NCI-H187 (cell line): ENCODE data around the gene SHROOM3.
A peak's percentile ranks its signal among the peaks of the same experiment; 100 is the strongest.

Experiments used
- DNase-seq, 2 experiments: peaks; one replicate each; lab custom pipeline; 2025; lab: John Stamatoyannopoulos, UW

SHROOM3 gene

GRCh38 chr4:76494871-76495590, 60.0 kb downstream of the SHROOM3 start:
- no peak for DNase-seq

DNA sequence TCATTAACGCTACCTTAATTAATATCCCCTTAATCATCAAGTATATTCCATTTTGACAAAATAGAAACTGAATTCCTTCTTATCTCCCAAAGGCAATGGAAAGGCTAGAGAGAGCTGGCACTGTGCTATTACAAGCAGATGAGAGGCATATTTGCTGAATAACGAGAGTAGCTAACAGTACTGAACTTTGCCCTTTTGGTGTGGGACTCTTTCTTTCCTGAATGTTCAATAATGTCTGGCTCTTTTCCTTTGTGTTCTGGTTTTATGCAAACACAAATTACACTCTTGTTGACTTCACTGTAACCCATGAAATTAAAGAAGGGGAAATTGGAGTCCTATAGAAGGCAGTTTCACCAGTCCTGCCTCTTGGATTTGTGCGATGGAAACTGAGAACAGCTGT, 63.5 kb downstream of the SHROOM3 start:
- DNase-seq = no peak

DNA sequence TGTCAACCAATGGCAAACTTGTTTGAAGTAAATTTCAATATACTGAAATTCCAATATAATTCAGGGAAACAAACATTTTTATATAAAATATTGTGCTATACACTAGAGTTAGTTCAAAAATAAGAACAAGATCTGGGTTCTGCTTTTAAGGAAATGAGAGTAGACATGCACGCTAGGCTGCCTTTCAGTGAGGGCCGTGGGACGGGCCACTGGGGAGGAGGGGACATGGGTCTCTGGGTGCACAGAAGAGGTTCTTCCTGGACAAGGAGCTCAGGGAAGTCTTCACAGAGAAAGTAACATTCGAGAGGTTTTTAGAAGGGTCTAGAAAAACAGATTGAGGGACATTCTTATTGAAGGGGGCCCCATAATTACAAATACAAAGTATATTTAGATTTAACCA, 64.4 kb downstream of the SHROOM3 start:
- no peak for DNase-seq

- DNase-seq = no peak
Measured at GRCh38 chr4:76502886-76503285, 67.9 kb downstream of the SHROOM3 start.

DNA sequence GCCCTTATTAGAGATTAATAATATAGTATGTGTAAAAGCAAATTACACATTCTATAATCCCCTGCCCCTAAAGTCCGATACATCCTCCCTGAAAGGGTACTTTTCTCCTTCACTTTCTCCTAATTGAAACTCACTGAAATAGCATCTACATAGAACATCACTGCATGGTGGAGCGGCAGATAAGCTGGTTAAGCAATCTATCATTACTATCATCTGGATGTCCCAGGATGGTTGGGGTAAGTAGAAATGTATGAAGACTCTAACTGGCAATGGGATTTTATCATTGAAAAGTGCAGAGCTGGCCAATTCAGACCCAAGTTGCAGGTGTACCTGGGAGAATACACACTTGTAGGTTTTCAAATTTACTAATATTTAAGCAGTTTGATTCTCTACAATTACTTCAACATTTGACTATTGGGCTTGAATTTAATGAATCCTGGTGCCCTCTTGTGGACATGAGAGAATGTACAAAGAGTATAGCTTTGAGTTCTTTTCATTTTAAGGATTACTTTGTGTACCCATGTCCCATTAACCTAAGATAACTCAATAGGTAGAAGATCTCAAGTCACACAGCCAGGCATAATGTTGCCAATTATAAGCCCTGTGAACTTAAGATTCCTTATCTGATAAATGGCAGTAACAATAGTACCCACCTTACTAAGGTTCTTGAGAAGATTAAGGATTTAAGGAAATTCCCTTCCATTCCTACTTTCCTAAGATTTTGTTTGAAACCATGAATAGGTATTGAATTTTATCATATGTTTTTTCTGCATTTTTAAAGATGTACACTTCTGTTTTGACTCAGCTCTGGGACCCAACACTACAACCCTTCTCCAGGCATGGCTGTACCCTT, 69.8 kb downstream of the SHROOM3 start:
- DNase-seq = peak; percentile 10 to 18

DNA sequence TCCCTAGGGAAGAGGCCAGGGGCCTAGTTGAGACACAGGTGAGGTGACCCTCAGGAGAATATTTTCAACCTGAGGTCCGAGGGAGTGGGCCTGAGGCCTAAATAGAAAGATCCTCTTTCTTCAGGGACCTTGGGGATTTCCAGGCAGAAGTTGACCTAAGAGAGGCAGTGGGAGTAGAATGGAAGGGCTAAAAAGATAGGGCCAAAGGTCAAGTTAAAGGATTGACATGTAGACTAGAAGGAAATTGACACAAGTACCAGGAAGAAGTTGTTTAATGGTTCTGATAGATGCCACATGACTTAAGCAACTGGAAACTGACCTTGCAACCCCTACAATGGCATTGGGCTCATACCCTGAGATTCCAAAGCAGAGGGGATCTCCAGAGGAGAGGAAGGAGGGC, 76.9 kb downstream of the SHROOM3 start:
- no peak for DNase-seq

DNA sequence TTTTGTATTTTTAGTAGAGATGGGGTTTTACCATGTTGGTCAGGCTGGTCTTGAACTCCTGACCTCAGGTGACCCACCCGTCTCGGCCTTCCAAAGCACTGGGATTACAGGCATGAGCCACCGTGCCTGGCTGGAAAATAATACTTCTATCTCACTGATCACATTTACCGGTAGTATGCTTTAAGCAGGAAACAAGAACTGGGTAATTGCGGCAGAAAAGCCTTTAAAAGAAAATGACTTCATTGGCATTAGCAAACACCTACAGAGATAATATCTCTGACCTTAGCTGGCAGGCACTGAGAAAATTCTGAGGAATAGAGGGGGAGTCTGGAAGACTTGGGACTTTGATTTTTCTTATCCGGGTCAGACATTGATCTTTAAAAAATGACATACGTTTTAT, 78.5 kb downstream of the SHROOM3 start:
- DNase-seq = no peak

DNA sequence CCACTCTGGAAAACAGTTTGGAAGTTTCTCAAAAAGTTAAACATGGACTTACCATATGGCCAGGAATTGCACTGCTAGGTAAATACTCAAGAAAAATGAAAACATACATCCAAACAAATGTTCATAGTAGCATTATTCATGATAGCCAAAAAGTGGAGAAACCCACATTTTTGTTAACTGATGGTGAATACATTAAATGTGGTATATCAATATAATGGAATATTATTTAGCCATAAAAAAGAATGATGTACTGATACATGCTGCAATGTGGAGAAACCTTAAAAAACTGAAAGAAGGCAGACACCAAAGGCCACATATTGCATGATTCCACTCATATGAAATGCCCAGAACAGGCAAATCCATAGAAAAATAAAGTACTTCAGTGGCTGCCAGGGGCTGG, 79.1 kb downstream of the SHROOM3 start:
- DNase-seq = no peak

GRCh38 chr4:76515975-76516843, 81.2 kb downstream of the SHROOM3 start:
- DNase-seq = no peak

DNA sequence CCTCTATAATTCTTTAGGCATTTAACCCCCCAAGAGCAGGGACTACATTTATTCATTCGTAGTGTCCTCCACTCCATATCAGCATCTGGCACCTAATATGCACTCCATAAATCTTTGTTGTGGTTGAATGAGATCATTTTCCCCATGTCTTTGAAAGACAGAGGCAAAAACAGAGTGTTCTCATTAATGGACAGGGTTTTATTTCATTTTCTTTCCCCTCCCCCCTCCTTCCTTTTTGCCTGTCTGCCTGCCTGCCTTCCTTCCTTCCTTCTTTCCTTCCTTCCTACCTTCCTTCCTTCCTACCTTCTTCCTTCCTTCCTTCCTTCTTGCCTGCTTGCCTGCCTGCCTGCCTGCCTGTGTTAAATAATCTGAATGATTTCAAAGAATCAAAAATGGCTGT, 83.2 kb downstream of the SHROOM3 start:
- DNase-seq = no peak

DNA sequence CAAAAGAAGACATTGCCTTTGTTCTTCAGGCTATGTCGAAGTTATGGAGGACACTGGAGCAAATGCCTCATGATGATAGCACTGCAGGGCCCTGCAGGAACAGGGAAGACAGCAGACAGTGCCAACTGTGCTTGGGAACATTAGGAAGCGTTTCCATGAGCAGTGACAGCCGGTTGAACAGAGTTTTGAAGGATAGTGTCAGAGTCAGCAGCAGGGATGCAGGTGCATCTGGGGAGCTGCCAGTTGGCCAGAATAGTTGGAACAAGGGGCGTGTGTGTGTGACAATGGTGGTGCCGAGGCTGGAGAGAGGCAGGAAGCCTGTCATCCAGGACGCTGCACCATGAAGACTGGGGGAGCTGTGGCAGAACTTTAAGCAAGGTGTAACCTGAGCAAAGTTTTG, 88.6 kb downstream of the SHROOM3 start:
- DNase-seq = no peak

DNA sequence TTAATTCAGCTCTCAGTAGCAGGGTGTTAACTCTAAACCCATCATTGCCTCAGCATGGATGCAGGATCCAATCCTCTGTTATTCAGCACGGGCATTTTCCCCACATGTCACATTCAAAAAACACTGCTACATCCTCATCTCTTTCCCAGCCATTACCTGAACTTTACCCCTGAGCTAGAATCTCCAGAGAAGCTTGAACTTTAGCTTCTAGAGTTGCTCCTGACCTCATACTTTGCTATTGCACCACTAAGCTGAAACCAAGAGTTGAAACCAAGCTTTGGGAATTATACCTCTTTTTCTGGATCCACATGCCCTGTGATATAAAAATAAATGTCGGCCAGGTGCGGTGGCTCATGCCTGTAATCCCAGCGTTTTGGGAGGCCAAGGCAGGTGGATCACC, 90.7 kb downstream of the SHROOM3 start:
- no peak for DNase-seq

DNA sequence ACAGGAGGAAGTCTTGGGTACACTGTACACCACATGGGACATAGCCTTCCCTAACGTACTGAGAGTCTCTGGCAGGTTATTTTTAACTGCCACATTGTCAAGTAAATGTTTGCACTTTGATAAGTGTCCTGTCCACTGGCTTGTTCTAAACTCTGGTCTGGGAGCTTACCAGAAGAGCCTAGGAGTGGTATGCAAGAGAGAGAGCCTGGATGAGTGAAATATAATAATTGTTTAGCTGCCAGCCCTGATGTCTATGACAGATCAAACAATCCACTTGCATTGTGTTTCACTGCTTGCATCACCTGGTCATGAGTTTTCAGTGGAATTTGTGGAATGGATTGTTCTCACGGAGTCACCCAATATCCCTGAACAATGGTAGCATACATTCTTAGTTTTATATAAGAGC, 91.6 kb downstream of the SHROOM3 start:
- no peak for DNase-seq

GRCh38 chr4:76527666-76528065, 92.6 kb downstream of the SHROOM3 start:
- no peak for DNase-seq

- no peak for DNase-seq
Measured at GRCh38 chr4:76531597-76531996, 96.6 kb downstream of the SHROOM3 start.

- no peak for DNase-seq
Measured at GRCh38 chr4:76532805-76533204, 97.8 kb downstream of the SHROOM3 start.

DNA sequence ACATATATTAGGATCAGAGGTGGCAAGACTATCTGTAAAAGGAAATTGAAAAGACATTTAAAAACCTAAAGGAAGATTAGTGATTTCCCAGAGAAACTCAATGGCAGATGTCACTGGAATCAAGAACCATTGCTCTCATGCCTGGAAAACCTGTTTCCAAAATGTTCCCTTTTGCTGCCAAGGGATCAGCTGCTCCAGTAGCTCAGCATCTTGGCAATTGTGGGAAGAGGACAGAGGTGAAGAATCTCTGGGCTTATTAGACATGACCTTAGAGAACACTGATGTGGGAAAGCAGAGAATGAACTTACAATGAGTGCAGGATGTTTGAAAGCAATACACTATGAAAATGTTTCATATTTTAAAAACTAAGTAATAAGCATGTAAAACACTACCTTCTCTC, 98.3 kb downstream of the SHROOM3 start:
- DNase-seq = no peak

- peak in 1 of 2 experiments; percentile 30 for DNase-seq
Measured at GRCh38 chr4:76535603-76536372, 100.8 kb downstream of the SHROOM3 start.

DNA sequence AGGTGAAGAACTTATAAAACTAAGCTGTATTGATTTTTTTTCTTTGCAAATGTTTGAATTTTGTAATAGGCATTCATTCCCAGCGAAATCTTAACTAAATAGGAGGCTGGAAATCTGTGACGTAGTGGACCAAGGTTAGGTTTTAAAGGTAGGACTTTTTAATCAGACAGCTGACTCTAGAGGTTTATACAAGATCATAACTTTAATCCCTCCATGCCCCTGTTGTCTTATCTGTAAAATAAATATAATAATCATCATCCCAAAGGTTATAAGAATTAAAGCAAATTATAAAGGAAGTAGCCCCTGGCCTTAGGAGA, 101.3 kb downstream of the SHROOM3 start:
- no peak for DNase-seq

GRCh38 chr4:76538296-76538695, 103.3 kb downstream of the SHROOM3 start:
- no peak for DNase-seq

- no peak for DNase-seq
Measured at GRCh38 chr4:76539979-76540378, 105.0 kb downstream of the SHROOM3 start.

DNA sequence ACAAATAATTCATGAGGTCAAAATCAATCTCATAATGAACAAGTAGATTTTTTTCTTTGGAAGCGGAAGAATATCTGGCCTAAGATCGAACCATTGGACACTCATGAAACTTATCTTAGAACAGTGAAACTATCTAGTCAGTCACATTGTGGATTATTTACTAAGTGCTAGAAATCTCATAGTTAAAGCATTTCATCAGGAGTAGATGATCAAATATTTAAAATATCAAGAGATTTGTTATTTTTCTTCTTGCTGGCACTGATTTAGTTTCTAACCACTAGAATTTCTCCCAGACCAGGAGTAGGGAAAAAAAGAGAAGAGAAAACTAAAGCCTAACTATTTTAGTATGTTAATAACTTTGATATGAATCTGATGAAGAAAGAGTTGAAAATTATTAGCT, 105.5 kb downstream of the SHROOM3 start:
- no peak for DNase-seq
